Stimulated activated effector memory CD8-positive, alpha-beta T cell treated with anti-CD3 and anti-CD28 coated beads, Interleukin-12 subunit alpha, Interleukin-12 subunit beta, amount 100 ng/mL, for 72 hours (primary cell): ENCODE measurements around the gene TPST2.

Source experiments
- ATAC-seq: fragments of 150-1000 bp; cut with Tn5 transposase; 2 replicates; pipeline ENCODE4 v1.10.0; 2021
- DNase-seq, 2 donors: peaks; one replicate each; pipeline ENCODE4 v3.0.0; 2021 to 2022; ENCODE audit warnings: low spot score in 2 of 2
- H3K27ac Mint-ChIP-seq: one replicate; pipeline ENCODE4 v1.8.0; 2022; ENCODE audit warnings: mild to moderate bottlenecking, mixed read lengths
- H3K36me3 Mint-ChIP-seq: one replicate; pipeline ENCODE4 v1.8.0; 2022; ENCODE audit warnings: mild to moderate bottlenecking, mixed read lengths
- H3K4me1 Mint-ChIP-seq: one replicate; pipeline ENCODE4 v1.8.0; 2022; ENCODE audit warnings: mixed read lengths
- H3K4me3 Mint-ChIP-seq: one replicate; pipeline ENCODE4 v1.8.0; 2022; ENCODE audit warnings: mild to moderate bottlenecking, mixed read lengths
- H3K9me3 Mint-ChIP-seq: one replicate; pipeline ENCODE4 v1.8.0; 2022; ENCODE audit warnings: mixed read lengths

The TPST2 gene

GRCh38 chr22:26576026-26576680, 13.8 kb downstream of the TPST2 start:
- no peaks in the 10 kb centered on the region for H3K9me3 Mint-ChIP-seq
- peaks cover 85% of the 10 kb centered on the region for H3K4me1 Mint-ChIP-seq
- DNase-seq (no peak), ATAC-seq (no peak)
- H3K4me3 Mint-ChIP-seq, result no peak overlapping the region
- H3K27ac Mint-ChIP-seq, result peak overlapping the region; percentile 63
- H3K36me3 Mint-ChIP-seq, result peaks cover 47% of the 10 kb centered on the region

- H3K4me1 Mint-ChIP-seq, result peaks cover 78% of the 10 kb centered on the region
- peak overlapping the region; percentile 57 for H3K27ac Mint-ChIP-seq
- ATAC-seq, result no peak
- no peaks in the 10 kb centered on the region for H3K9me3 Mint-ChIP-seq
- no peak for DNase-seq
- peaks cover 39% of the 10 kb centered on the region for H3K36me3 Mint-ChIP-seq
- H3K4me3 Mint-ChIP-seq, result no peak overlapping the region
Measured at GRCh38 chr22:26574001-26574723, 15.8 kb downstream of the TPST2 start.

DNA sequence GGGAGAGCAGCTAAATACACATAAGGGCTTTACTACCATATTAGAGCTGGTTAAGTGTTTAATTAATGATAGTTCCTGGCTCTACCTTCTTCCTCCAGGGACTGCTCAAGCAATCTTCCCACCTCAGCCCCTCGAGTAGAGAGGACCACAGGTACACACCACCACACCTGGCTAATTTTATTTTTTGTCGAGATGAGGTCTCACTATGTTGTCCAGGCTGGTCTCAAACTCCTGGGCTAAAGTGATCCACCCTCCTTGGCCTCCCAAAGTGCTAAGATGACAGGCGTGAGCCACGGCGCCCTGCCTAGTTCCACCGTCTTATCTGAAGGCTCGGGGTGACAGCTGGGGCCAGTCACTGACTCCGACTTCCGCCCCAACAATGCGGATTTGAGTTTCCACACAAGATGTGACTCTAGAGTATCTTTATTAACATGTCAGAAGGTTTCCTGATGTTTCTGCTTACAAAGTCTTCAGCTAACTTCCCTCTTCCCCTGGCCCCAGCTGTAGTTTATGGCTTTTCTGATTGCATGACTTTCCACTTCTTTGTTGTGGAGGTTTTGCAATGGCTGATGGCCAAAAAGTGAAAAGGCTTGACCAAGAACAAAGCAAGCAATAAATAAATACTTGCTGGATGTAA, 16.8 kb downstream of the TPST2 start:
- peaks cover 77% of the 10 kb centered on the region for H3K4me1 Mint-ChIP-seq
- DNase-seq, result no peak

GRCh38 chr22:26570864-26571525, 18.9 kb downstream of the TPST2 start:
- no peaks in the 10 kb centered on the region for H3K9me3 Mint-ChIP-seq
- peaks cover 25% of the 10 kb centered on the region for H3K36me3 Mint-ChIP-seq
- H3K4me3 Mint-ChIP-seq, result no peak overlapping the region
- peak overlapping the region; percentile 92 for H3K27ac Mint-ChIP-seq
- DNase-seq (no peak), ATAC-seq (no peak)
- H3K4me1 Mint-ChIP-seq, result peaks cover 85% of the 10 kb centered on the region

More for the DNA sequence above, 16.8 kb downstream of the TPST2 start:
- H3K9me3 Mint-ChIP-seq, result no peaks in the 10 kb centered on the region
- peaks cover 33% of the 10 kb centered on the region for H3K36me3 Mint-ChIP-seq
- ATAC-seq, result no peak
- peak overlapping the region; percentile 44 for H3K27ac Mint-ChIP-seq
- H3K4me3 Mint-ChIP-seq, result no peak overlapping the region

DNA sequence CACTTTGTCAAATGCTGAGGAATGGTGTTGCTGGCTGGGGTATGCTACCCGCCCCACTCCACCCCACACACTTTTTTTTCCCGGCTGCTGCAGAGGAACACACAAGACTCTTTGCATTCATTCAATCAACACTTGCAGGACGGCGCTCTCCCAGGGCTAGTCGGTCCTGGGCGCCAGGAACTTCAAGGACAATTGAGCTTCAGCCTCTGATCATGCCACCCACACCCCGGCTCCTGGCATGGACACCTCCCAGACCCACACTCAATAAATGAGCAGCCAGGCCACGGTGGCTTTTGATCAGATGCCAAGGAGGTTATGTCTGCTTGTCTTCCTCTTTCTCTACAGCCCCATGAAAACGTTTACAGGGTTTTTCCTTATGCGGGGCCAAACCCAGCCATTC, 19.8 kb downstream of the TPST2 start:
- no peaks in the 10 kb centered on the region for H3K9me3 Mint-ChIP-seq
- H3K36me3 Mint-ChIP-seq, result peaks cover 25% of the 10 kb centered on the region
- H3K4me1 Mint-ChIP-seq, result peaks cover 88% of the 10 kb centered on the region
- ATAC-seq (no peak), DNase-seq (no peak)
- H3K4me3 Mint-ChIP-seq, result no peak overlapping the region
- peak overlapping the region; percentile 92 for H3K27ac Mint-ChIP-seq

DNA sequence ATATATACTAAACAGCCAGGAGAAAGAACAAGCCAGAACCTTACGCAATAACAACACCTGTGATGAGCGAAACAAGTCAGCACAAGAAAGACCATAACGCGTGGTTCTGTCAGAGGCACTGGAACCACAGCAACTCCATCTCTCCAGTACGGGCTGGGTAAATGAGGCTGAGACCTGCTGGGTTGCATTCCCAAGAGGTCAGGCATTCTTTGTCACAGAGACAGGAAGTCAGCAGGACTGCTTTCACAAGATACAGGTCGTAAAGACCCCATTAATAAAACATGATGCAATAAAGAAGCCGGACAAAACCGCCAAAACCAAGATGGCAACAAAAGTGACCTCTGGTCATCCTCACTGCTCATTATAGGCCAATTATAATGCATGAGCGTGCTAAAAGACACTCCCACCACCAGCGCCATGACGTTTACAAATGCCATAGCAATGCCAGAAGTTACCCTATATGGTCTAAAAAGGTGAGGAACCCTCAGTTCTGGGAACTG, 21.7 kb downstream of the TPST2 start:
- no peak for ATAC-seq
- Mint-ChIP-seq H3K36me3 (peaks cover 33% of the 10 kb centered on the region), H3K4me3 (no peak overlapping the region), H3K4me1 (peaks cover 92% of the 10 kb centered on the region), H3K9me3 (no peaks in the 10 kb centered on the region), H3K27ac (no peak overlapping the region)
- DNase-seq, result no peak

DNA sequence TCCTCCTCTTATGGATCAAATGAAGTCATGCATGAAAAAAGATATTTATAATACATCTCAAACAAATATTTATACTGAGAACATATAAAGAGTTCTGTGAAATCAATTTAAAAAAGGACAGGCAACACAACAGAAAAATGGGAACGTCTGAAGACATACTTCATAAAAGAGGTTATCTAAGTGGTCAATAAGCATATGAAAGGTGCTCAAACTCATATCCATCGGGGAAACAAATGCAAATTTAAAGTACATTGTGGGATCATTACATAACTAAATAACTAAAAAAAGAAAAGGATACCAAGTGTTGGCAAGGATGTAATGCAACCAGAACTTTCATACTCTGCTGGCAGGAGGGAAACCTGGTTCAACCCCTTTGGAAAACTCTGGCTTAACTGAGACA, 22.3 kb downstream of the TPST2 start:
- Mint-ChIP-seq H3K4me1 (peaks cover 87% of the 10 kb centered on the region), H3K36me3 (peaks cover 26% of the 10 kb centered on the region), H3K4me3 (no peak overlapping the region), H3K27ac (no peak overlapping the region), H3K9me3 (no peaks in the 10 kb centered on the region)
- DNase-seq (no peak), ATAC-seq (no peak)

DNA sequence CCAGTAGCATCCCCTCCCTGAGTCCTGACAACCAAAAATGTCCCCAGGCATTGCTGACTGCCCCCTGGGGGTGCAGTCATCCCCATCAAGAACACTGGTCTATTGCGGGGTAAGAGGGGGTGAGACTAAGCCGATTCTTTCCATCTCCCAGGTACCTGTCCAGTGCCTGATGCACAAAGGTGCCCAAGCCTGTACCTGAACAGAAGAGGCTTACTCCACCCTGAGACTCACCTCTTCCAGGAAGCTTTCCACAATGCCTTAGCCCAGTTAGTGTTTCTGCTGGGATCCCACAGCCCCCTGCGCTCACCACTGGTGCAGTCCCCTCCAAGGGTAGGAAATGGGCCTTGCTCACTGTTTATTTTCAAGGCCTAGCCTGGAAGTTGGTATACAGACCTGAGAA, 22.9 kb downstream of the TPST2 start:
- Mint-ChIP-seq H3K4me1 (peaks cover 81% of the 10 kb centered on the region), H3K36me3 (peaks cover 26% of the 10 kb centered on the region), H3K27ac (peak overlapping the region; percentile 78), H3K9me3 (no peaks in the 10 kb centered on the region), H3K4me3 (no peak overlapping the region)
- no peak for ATAC-seq
- DNase-seq, result no peak

DNA sequence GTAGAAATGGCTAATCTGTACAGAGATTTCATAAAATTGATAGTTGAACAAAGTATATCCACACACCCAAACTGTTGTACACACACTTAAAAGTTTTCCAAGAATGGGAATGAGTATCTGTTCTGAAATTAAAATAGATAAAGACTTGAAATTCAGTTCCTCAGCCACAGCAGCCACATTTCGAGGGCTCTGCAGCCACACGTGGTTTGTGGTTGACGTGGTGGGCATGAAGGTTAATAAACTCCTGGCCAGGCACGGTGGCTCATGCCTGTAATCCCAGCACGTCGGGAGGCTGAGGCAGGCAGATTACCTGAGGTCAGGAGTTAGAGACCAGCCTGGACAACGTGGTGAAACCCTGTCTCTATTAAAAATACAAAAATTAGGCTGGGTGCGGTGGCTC, 24.0 kb downstream of the TPST2 start:
- H3K9me3 Mint-ChIP-seq, result no peaks in the 10 kb centered on the region
- ATAC-seq, result no peak
- peaks cover 71% of the 10 kb centered on the region for H3K4me1 Mint-ChIP-seq
- peaks cover 20% of the 10 kb centered on the region for H3K36me3 Mint-ChIP-seq
- DNase-seq, result no peak
- H3K4me3 Mint-ChIP-seq, result no peak overlapping the region
- H3K27ac Mint-ChIP-seq, result peak overlapping the region; percentile 78

DNA sequence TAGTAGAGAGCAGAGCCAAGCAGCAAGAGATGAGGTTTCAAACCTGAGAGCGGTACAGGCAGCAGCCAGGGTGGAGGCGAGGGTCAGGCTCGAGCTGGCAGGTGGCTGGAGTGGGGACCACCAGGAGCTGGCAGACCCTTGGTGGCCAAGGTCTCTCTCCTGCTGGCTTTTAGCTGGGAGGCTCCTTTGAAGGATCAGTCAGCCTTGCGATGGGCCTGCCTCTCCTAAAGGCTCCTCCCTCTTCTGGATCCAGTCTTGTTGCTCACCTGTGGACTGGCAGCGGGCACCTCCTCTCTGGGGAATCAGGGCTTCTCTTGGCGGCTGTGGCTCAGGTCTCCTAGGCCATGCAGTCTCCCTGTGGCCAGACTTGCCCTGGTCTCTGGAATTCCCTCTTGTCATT, 24.8 kb downstream of the TPST2 start:
- peaks cover 71% of the 10 kb centered on the region for H3K4me1 Mint-ChIP-seq
- H3K4me3 Mint-ChIP-seq, result no peak overlapping the region
- H3K27ac Mint-ChIP-seq, result peak overlapping the region; percentile 78
- H3K9me3 Mint-ChIP-seq, result no peaks in the 10 kb centered on the region
- no peak for DNase-seq
- peaks cover 20% of the 10 kb centered on the region for H3K36me3 Mint-ChIP-seq
- ATAC-seq, result no peak

DNA sequence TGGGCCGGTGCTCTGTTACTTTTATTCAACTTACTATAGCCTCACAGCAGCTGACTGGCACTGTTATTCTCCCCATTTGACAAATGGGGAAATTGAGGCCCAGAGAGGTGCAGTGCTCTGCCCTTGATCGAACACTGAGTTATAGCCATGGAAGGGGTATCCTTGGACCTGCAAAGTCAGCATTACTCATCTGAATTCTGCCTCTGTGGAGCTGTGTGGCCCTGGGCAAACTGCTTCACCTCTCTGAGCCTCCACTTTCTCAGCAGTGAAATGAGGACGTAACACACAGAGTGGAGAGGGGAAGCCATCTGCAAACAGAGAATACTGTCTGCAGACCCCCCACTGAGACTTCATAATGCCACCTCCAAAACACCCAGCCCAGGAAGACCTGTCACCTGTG, 25.3 kb downstream of the TPST2 start:
- Mint-ChIP-seq H3K4me3 (no peak overlapping the region), H3K4me1 (peaks cover 74% of the 10 kb centered on the region), H3K36me3 (peaks cover 20% of the 10 kb centered on the region), H3K27ac (peak overlapping the region; percentile 78), H3K9me3 (no peaks in the 10 kb centered on the region)
- DNase-seq (no peak), ATAC-seq (no peak)

DNA sequence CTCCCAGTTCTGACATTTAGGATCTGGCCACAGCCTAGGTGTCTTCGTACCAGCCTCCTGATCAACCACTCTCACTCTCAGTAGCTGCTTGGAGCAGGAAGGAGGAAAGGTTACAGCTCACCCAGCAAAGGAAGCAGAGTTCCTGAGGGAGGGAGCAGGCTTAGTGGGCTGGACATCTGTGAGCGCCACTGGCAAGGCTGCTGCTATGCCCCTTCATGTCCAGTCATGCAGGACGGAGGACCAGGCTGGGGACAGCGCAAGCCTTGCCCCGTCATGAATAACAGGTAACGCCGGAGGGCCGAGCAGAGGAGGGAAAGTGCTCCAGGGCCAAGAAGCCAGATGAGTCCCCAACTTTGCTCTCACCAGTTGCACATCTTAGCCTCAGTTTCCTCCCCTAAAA, 25.8 kb downstream of the TPST2 start:
- DNase-seq (no peak), ATAC-seq (no peak)
- Mint-ChIP-seq H3K4me1 (peaks cover 77% of the 10 kb centered on the region), H3K27ac (peak overlapping the region; percentile 78), H3K4me3 (no peak overlapping the region), H3K36me3 (peaks cover 20% of the 10 kb centered on the region), H3K9me3 (no peaks in the 10 kb centered on the region)

- no peak for ATAC-seq
- Mint-ChIP-seq H3K4me3 (no peak overlapping the region), H3K9me3 (no peaks in the 10 kb centered on the region), H3K4me1 (peaks cover 79% of the 10 kb centered on the region), H3K36me3 (peaks cover 26% of the 10 kb centered on the region), H3K27ac (peak overlapping the region; percentile 78)
- no peak for DNase-seq
Measured at GRCh38 chr22:26563022-26563421, 26.9 kb downstream of the TPST2 start.

DNA sequence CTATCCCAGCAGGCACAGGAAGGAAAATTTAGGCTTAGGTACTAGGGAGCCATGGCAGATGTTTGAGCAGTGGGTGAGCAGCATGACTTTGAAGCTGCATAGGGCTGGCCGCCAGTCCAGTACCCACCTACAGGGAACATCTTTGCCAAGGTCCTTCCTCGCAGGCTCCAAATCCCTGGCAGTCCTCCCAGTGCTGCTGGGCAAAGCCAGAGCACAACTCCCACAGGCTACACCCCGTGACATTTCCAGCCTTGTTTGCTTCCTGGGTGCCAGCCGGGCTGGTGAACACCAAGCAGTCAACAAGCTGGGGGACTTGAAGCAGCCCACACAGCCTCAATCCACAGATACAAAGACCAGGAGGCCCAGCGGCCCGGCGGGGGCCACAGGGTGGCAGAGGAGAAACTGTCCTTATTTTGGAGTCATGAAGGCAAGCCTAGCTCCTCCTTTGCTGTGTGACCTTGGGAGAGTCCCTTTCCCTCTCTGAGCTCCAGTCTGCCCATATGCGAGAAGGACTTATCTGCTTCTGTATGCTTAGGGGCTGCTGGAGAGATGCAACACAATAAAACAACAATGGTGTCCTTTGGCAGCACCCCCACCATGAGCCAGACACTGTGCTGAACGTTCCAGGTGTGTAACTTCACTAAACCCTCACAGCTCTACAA, 28.0 kb downstream of the TPST2 start:
- DNase-seq, result no peak
- Mint-ChIP-seq H3K9me3 (no peaks in the 10 kb centered on the region), H3K36me3 (peaks cover 35% of the 10 kb centered on the region), H3K4me1 (peaks cover 76% of the 10 kb centered on the region), H3K27ac (peak overlapping the region; percentile 78), H3K4me3 (no peak overlapping the region)
- ATAC-seq, result no peak
